ENCODE results near the gene MMAB. TPM values are rescaled to one million over a fixed set of nuclear protein-coding genes. Genes with fewer than 3 reads are reported as not detected.

The MMAB gene
- total RNA-seq, 1 experiment from 2014 or later, result 83.0 TPM

DNA sequence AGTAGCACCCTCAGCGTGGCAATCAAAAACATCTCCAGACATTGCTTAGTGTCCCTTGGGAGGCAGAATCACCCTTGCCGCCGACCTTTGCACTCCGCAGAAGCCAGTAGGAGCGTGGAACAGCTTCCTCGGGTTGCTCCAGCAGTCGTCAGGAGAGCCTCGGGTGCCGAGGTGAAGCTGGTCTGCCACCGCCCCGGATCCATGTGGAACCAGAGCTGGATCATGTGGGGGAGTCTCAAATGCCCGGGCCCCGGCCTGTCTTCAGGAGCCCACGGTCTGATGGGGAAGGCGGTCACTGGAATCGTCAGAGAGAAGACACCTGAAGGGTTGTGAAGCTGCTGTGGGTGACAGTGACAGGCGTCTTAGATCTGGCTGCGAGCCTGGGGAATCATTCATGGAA lies 14.6 kb upstream of the MMAB start:
- no peaks in the 10 kb centered on the region for H3K4me1 ChIP-seq (ENCODE audit: insufficient read depth, low read length)
- H4K20me1 ChIP-seq (ENCODE audit: low read length), result no peaks in the 10 kb centered on the region
- H3K9ac ChIP-seq (ENCODE audit: low read length), result no peak overlapping the region
- H3K27me3 ChIP-seq (ENCODE audit: low read length), result no peaks in the 10 kb centered on the region
- intact Hi-C loops (cut with micrococcal nuclease), result no loop called here
- H3F3A ChIP-seq (ENCODE audit: low read length, unreplicated experiment), result no peaks in the 10 kb centered on the region
- no peaks in the 10 kb centered on the region for H3K9me3 ChIP-seq (ENCODE audit: low read length)
- no peak overlapping the region for H2AFZ ChIP-seq (ENCODE audit: low read length)
- H3K27ac ChIP-seq (ENCODE audit: low read length), result no peak overlapping the region
- no peak overlapping the region for H3K4me3 ChIP-seq (ENCODE audit: low read length)
- H3K36me3 ChIP-seq (ENCODE audit: low read depth, low read length), result 0 out of 2 replicates have a peak, but pooled peaks cover 2% of the 10 kb centered on the region
- no peak for ATAC-seq
- DNase-seq, result no peak
- no TSS peak for BruUV-seq (replicated peaks)
- no peaks in the 10 kb centered on the region for H3K9me2 ChIP-seq (replicated peaks; ENCODE audit: low read length)
- no peak for TF ChIP-seq EZH2 (IDR thresholded peaks at IDR 0.05; ENCODE audit: low read length, unreplicated experiment)
- TF ChIP-seq CTCF (conservative IDR thresholded peaks at IDR 0.05; ENCODE audit: low read depth, low read length), result no peak
- no peak for TF ChIP-seq EZH2phosphoT487 (IDR thresholded peaks at IDR 0.05; ENCODE audit: borderline replicate concordance, low read length)
- no peak overlapping the region for H3K4me2 ChIP-seq (ENCODE audit: low read length)
- H3K79me2 ChIP-seq (ENCODE audit: low read length), result no peaks in the 10 kb centered on the region
- ChIA-PET POLR2A (ENCODE audit: unreplicated experiment) (no interaction called here), CTCF (no interaction called here)

- Histone ChIP-seq H3K9me2 (replicated peaks; ENCODE audit: low read length) (no peaks in the 10 kb centered on the region), H2AFZ (ENCODE audit: low read length) (no peak overlapping the region), H3K36me3 (ENCODE audit: low read depth, low read length) (peaks cover 2% of the 10 kb centered on the region; the same call in 1 of the 2 replicates), H3K27ac (ENCODE audit: low read length) (no peak overlapping the region), H3F3A (ENCODE audit: low read length, unreplicated experiment) (no peaks in the 10 kb centered on the region), H3K9me3 (ENCODE audit: low read length) (no peaks in the 10 kb centered on the region), H3K4me1 (ENCODE audit: insufficient read depth, low read length) (no peaks in the 10 kb centered on the region), H3K4me3 (ENCODE audit: low read length) (no peak overlapping the region), H3K4me2 (ENCODE audit: low read length) (no peak overlapping the region), H3K79me2 (ENCODE audit: low read length) (no peaks in the 10 kb centered on the region), H3K9ac (ENCODE audit: low read length) (no peak overlapping the region), H3K27me3 (ENCODE audit: low read length) (no peaks in the 10 kb centered on the region), H4K20me1 (ENCODE audit: low read length) (no peaks in the 10 kb centered on the region)
- DNase-seq (no peak), ATAC-seq (no peak)
- intact Hi-C loops (cut with micrococcal nuclease), result no loop called here
- TF ChIP-seq EZH2 (IDR thresholded peaks at IDR 0.05; ENCODE audit: low read length, unreplicated experiment) (no peak), CTCF (conservative IDR thresholded peaks at IDR 0.05; ENCODE audit: low read depth, low read length) (no peak), EZH2phosphoT487 (IDR thresholded peaks at IDR 0.05; ENCODE audit: borderline replicate concordance, low read length) (no peak)
- ChIA-PET CTCF (no interaction called here), POLR2A (ENCODE audit: unreplicated experiment) (no interaction called here)
- no TSS peak for BruUV-seq (replicated peaks)
Measured at GRCh38 chr12:109586385-109587296, 13.3 kb upstream of the MMAB start.

GRCh38 chr12:109583733-109584132 lies 10.4 kb upstream of the MMAB start:
- Histone ChIP-seq H3F3A (ENCODE audit: low read length, unreplicated experiment) (no peaks in the 10 kb centered on the region), H3K27ac (ENCODE audit: low read length) (no peak overlapping the region), H3K9me2 (replicated peaks; ENCODE audit: low read length) (no peaks in the 10 kb centered on the region), H3K4me3 (ENCODE audit: low read length) (no peak overlapping the region), H3K4me2 (ENCODE audit: low read length) (no peak overlapping the region), H3K27me3 (ENCODE audit: low read length) (no peaks in the 10 kb centered on the region), H4K20me1 (ENCODE audit: low read length) (no peaks in the 10 kb centered on the region), H2AFZ (ENCODE audit: low read length) (no peak overlapping the region), H3K79me2 (ENCODE audit: low read length) (no peaks in the 10 kb centered on the region), H3K9me3 (ENCODE audit: low read length) (no peaks in the 10 kb centered on the region), H3K9ac (ENCODE audit: low read length) (no peak overlapping the region), H3K4me1 (ENCODE audit: insufficient read depth, low read length) (no peaks in the 10 kb centered on the region), H3K36me3 (ENCODE audit: low read depth, low read length) (peaks cover 15% of the 10 kb centered on the region)
- ATAC-seq (no peak), DNase-seq (no peak)
- TF ChIP-seq CTCF (conservative IDR thresholded peaks at IDR 0.05; ENCODE audit: low read depth, low read length) (no peak), EZH2phosphoT487 (IDR thresholded peaks at IDR 0.05; ENCODE audit: borderline replicate concordance, low read length) (no peak)
- POLR2A ChIA-PET (ENCODE audit: unreplicated experiment), result no interaction called here
- CTCF ChIA-PET, result no interaction called here
- BruUV-seq (replicated peaks), result no TSS peak
- intact Hi-C loops (cut with micrococcal nuclease), result no loop called here
